NCI-H748 treated with DMSO at 0.1 percent for 48 hours (cell line): ENCODE measurements around the gene OR4Q3.
"Not testable (repeated sequence)": the region's sequence is repeated elsewhere in the genome, so short reads cannot be mapped to it uniquely, and the experiment has no call there.

Source experiments
- DNase-seq: peaks from one replicate; lab custom pipeline; 2025; lab: John Stamatoyannopoulos, UW

OR4Q3 gene

DNA sequence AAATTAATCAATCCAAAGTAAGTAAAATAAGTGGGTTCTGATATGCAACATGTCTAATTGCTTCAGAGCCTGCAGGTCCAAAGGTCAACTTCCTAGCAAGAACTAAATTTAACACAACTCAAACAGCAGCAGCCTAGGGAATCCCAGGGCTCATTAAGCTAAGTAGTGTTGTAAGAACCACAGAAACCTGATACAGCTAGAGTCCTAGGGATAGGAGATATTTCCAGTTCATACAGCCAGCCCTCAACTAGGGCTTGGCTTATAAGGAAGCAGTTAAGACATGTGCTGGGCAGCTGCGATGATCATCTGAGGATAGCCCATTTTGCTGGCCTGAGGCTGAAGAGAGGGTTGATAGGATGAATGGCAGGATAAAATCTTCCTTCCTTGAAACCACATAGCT lies at the start of gene OR4Q3:
TSS of gene OR4Q3 (plus strand) at position 316 of the 400 bp plus-strand sequence.
- no peak for DNase-seq

DNA sequence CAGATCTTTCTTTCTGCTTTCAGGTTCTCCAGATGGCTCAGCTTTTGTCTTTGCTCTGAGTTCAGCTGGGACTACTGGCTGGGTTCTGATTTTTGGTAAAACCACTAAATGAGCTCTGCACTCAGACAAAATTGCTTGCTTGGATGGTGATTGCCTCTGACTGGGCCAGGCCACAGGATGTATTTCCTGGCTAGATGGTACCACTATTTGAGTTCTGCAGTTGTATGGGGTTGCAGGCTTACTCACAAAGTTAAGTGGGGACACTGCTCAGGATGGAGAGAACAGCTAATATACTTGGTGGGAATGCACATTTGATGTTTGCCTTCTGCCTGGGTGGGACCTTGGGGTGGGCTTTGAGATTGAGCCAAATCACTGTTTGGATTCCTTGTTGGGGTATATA lies 14.0 kb upstream of the OR4Q3 start:
- no peak for DNase-seq

DNA sequence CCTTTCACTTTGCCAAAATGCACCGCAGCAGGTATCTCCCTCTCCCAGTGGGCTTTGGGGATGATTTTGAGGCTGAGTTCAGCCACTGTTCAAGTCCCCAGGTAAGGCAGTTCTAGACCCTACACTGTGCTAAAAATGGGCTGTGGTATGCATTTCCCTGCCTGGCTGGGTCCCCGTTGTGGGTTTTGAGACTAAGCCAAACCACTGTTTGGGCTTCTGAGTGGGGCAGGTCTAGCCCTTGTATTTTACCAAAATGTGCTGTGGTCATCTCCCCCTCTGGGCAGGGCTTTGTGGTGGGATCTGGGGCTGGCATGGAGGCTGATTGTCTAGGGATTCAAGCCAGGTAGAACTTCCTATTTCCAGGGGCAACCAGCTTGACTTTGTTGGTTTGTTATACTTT lies 13.6 kb upstream of the OR4Q3 start:
- DNase-seq, result no peak

DNA sequence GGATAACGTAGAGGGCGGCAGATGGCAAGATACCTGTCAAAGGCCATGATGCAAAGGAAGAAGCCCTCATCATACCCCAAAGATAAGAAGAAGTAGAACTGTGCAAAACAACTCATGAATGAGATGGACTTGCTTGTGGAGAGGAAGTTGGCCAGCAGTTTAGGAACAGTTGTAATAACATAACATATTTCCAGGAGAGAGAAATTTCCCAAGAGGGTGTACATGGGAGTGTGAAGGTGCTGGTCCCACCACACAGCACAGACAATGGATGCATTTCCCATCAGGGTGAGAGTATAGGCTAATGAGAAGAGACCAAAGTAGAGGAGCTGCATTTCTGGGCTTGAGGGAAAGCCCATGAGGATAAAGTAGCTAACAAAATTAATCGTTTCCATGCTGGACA lies 9.5 kb upstream of the OR4Q3 start:
- not testable (repeated sequence) for DNase-seq

DNA sequence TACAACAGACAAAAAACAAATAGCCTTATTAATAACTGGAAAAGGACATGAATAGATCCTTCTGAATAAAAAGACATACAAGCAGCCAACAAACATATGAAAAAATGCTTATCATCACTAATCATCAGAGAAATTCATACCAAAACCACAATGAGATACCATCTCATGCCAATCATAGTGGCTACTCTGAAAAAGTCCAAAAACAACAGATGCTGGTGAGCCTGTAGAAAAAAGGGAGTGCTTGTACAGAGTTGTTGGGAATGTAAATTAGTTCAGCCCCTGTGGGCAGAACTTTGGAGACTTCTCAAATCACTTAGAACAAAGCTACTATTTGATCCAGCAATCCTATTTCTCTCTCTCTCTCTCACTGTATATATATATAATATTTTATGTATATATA lies 8.9 kb downstream of the OR4Q3 start:
- DNase-seq, result not testable (repeated sequence)

DNA sequence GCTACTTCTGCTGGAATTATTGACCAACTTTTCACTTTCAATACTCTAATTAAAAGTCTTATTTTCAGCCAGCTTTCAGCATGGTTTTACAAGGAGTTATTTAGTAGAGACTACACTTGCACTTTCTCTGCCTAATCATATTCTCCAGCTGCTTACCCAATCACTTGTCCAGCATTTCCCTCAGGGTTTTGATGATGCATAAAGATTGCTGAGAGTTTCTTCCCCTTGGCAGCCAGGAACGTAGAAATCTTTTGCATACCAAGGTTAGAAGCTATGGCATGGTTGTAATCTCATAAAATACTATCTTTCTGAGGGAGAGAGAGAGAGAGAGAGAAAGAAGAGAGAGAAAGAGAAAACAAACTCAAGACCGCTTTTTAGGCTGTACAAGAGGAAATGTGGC lies 10.8 kb downstream of the OR4Q3 start:
- no peak for DNase-seq

DNA sequence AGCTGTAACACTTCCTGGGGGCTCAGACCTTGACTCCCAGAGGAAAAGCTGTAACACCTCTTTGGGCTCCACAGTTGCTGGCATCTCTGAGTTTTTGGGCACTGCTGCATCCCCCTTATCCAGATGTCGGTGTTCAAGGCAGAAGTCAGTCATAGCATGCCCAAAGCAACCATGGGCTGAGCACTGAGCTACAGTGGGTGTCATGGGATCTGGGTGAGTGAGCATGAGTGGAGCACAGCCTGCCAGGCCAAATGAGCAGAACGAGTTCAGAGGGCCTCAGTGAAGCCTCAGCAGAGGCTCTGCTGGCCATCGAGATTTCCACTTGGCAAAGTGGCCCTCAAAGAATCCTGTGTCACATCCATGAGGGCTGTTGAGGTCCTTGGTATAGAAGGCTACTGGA lies 28.1 kb downstream of the OR4Q3 start:
- not testable (repeated sequence) for DNase-seq

DNA sequence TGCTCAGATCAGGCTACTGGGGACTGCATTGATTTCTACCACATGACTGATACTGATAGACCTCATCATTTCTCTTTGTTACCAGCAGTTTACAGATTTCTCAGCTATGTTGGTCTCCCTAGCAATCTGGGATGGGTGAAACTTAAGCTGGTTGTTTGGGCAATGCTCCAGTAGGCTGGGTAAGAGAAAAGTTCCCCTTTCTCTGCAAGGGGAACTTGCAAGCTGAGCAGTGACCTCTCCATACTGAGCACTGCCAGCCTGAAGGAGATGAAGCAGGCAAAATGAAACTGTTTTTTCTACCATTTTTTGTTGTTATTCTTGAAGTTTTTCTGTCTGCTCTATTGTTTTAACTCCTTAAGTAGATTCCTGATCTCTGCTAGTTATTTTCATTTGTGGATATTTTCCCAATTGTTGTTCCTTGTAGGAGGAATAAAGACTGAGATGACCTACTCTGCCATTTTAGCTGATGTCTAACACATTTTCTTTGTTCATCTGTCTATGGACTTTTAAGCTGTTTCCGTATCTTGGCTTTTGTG lies 28.6 kb downstream of the OR4Q3 start:
- DNase-seq, result no peak

DNA sequence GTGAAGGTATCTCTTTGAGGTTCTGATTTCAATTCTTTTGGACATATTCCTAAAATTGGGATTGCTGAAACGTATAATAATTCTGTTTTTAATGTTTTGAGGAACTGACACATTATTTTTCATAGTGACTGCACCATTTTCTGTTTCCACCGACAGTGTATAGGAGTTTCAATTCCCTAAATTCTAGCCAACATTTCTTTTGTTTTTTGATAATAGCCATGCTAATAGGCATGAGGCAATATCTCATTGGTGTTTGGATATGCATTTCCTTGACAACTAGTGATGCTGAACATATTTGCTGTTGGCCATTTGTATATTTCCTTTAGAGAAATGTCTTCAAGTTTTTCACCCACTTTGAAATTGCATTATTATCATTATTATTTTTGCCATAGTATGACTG lies 29.1 kb downstream of the OR4Q3 start:
- DNase-seq, result not testable (repeated sequence)

DNA sequence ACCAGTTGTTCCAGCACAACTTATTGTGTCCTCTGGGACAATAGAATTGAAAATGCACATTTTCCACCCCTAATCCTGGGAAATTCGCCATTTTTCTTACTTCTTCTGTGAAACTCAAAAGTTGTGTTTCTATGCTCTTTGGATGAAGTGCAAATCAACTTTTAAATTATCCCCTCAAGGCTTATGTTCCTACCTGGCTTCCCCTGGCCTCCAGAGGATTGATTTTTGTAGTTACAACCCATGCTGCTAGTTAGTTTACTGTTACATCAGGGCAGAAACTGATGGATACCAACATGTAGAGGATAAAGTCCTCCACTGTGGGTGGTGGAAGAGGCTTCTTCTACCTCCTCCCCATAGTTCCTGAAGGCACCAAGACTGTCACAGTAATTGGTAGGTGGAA lies 29.8 kb downstream of the OR4Q3 start, which contains the start of gene OR4M1:
TSS of gene OR4M1 (plus strand) at position 301 of the 400 bp plus-strand sequence. CDS start 6,819 bp downstream, outside the sequence.
- not testable (repeated sequence) for DNase-seq

DNA sequence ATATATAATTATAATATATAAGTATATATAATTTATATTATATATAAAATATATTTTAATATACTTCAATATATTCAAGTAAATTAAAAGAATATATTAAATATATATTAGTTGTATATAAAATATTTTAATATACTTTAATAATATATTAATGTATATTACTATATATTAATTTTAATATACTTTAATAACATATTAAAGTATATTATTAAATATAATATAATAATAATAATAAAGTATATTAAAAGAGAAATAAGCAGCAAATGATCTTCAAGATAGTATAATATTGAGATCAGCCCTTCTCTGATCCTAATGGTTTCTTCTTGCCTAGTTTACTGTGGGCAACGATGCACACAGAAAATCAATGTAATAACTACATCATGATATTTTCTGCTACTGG lies 32.2 kb downstream of the OR4Q3 start:
- DNase-seq, result no peak

DNA sequence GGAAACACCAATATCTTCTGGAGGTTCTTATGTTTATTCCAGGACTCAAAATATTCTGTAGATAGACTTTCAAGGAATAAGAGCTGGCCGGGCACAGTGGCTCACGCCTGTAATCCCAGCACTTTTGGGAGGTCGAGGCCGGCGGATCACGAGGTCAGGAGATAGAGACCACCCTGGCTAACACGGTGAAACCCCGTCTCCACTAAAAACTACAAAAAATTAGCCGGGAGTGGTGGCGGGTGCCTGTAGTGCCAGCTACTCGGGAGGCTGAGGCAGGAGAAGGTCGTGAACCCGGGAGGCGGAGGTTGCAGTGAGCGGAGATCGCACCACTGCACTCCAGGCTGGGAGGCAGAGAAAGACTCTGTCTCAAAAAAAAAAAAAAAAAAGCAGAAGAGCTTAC lies 42.5 kb downstream of the OR4Q3 start:
- DNase-seq, result not testable (repeated sequence)

DNA sequence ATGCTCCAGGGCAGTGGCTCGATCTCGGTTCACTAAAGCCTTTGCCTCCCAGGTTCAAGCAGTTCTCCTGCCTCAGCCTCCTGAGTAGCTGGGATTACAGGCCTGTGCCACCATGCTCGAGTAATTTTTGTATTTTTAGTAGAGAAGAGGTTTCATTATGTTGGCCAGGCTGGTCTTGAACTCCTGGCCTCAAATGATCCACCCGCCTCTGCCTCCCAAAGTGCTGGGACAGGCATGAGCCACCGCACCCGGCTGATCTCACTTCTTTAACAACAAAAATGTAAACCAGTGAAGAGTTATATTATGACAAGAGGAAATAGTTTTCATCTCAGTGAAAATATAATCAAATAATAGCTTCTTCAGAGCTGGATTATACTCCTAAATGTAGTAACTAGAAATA lies 43.9 kb downstream of the OR4Q3 start:
- not testable (repeated sequence) for DNase-seq

DNA sequence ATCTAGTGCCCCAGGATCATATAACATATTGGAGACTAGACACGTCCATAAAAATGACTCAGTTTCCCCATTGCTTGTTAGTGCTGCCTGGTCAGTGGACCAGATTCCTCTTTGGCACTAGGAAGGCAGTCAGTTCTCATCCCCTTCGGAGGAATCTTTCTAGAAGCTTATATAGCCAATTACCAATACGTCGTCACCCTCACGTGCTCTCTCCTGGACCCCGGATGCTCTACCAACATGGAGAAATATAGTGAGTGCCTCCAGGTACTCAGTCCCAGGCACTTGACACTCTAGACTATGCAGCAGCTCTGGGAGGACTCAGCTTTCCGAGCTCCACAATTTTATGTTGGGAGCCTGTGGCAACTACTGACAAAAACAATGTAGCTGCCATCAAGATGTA lies 44.8 kb downstream of the OR4Q3 start:
- not testable (repeated sequence) for DNase-seq

DNA sequence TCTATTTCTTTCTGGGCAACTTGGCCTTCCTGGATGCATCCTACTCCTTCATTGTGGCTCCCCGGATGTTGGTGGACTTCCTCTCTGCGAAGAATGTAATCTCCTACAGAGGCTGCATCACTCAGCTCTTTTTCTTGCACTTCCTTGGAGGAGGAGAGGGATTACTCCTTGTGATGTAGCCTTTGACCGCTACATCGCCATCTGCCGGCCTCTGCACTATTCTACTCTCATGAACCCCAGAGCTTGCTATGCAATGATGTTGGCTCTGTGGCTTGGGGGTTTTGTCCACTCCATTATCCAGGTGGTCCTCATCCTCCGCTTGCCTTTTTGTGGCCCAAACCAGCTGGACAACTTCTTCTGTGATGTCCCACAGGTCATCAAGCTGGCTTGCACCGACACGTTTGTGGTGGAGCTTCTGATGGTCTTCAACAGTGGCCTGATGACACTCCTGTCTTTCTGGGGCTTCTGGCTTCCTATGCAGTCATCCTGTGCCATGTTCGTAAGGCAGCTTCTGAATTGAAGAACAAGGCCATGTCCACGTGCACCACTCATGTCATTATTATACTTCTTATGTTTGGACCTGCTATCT lies 53.2 kb downstream of the OR4Q3 start:
- not testable (repeated sequence) for DNase-seq
